Mucosa of descending colon (tissue), 3 donors: ENCODE measurements around the gene DPEP3. TPM values are rescaled to one million over a fixed set of nuclear protein-coding genes. Genes with fewer than 3 reads are reported as not detected.

ENCODE experiments used
- ATAC-seq: fragments of 200-7000 bp; cut with Tn5 transposase; one replicate; pipeline ENCODE4 v1.9.1; 2020; ENCODE audit warnings: mild to moderate bottlenecking, moderate library complexity
- DNase-seq, 3 donors: peaks; one replicate each; pipeline ENCODE4 v3.0.0-alpha.2; 2020
- H3K36me3 ChIP-seq: fragments of 200-600 bp; one replicate; pipeline ENCODE4 v1.8.0; 2021; ENCODE audit warnings: low read depth, mild to moderate bottlenecking
- H3K4me1 ChIP-seq: fragments of 200-600 bp; one replicate; pipeline ENCODE4 v1.8.0; 2021; ENCODE audit warnings: low read depth, mild to moderate bottlenecking
- H3K4me3 ChIP-seq: fragments of 200-600 bp; one replicate; pipeline ENCODE4 v1.8.0; 2021; ENCODE audit warnings: mild to moderate bottlenecking
- H3K9me3 ChIP-seq: fragments of 200-600 bp; one replicate; pipeline ENCODE4 v1.8.0; 2021; ENCODE audit warnings: mild to moderate bottlenecking
- intact Hi-C, 2 donors: fragments of 100-400 bp; cut with DNase I in 1 of 2; cut with micrococcal nuclease in 1 of 2; formaldehyde crosslinking; loops; one replicate each; pipeline versions ENCODE4 v1.11.0 to v1.11.1; 2022; cut with DNase I, micrococcal nuclease
- total RNA-seq, 3 donors: library from RNA; stranded (reverse); fragmentation: NEBNext Ultra II Directional in 2 of 3; extraction: Animal tissue kit (Norgen Biotek cat#: 25700) in 2 of 3; gene quantifications; one replicate each; pipeline versions ENCODE4 v1.2.1 to v1.2.4, GENCODE V29; 2021 to 2023
- TF ChIP-seq, protein P1 (sequence below): fragments of 200-600 bp; IDR thresholded peaks from one replicate; pipeline ENCODE4 v1.8.0; 2022; ENCODE audit warnings: antibody characterized with exemption, mild to moderate bottlenecking
- donor health status: DM: no; HTN: no; CAD: no; lungs with moderate emphysema.
- donor health status: DM: no; HTN: no; CAD: no.
- donor health status: DM: no; HTN: yes; CAD: no.

Gene DPEP3
- total RNA-seq, 3 donors from 2014 or later, result not detected

DNA sequence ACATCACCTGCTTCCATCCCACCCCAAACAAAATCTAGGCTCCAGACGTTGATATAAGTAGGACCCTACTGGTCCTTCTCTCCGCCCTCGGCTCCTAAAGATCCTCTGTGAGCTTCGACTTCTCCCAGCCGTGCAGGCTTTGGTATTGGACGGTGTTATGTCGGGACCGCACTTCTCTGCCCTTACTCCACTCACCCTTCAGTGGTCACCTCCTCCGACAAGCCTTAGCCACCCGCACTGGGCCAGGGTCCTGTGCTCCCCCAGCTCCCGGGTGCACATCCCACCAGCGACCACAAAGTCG lies 45.2 kb downstream of the DPEP3 start:
- ATAC-seq, result no peak
- TF ChIP-seq, protein P1, sequence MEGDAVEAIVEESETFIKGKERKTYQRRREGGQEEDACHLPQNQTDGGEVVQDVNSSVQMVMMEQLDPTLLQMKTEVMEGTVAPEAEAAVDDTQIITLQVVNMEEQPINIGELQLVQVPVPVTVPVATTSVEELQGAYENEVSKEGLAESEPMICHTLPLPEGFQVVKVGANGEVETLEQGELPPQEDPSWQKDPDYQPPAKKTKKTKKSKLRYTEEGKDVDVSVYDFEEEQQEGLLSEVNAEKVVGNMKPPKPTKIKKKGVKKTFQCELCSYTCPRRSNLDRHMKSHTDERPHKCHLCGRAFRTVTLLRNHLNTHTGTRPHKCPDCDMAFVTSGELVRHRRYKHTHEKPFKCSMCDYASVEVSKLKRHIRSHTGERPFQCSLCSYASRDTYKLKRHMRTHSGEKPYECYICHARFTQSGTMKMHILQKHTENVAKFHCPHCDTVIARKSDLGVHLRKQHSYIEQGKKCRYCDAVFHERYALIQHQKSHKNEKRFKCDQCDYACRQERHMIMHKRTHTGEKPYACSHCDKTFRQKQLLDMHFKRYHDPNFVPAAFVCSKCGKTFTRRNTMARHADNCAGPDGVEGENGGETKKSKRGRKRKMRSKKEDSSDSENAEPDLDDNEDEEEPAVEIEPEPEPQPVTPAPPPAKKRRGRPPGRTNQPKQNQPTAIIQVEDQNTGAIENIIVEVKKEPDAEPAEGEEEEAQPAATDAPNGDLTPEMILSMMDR, result no peak
- intact Hi-C loops, result loop anchor here in 1 of 2 donors (10.0 kb wide), 1 partner anchor 50 kb away; the partner anchor contains the start of gene NRN1L

DNA sequence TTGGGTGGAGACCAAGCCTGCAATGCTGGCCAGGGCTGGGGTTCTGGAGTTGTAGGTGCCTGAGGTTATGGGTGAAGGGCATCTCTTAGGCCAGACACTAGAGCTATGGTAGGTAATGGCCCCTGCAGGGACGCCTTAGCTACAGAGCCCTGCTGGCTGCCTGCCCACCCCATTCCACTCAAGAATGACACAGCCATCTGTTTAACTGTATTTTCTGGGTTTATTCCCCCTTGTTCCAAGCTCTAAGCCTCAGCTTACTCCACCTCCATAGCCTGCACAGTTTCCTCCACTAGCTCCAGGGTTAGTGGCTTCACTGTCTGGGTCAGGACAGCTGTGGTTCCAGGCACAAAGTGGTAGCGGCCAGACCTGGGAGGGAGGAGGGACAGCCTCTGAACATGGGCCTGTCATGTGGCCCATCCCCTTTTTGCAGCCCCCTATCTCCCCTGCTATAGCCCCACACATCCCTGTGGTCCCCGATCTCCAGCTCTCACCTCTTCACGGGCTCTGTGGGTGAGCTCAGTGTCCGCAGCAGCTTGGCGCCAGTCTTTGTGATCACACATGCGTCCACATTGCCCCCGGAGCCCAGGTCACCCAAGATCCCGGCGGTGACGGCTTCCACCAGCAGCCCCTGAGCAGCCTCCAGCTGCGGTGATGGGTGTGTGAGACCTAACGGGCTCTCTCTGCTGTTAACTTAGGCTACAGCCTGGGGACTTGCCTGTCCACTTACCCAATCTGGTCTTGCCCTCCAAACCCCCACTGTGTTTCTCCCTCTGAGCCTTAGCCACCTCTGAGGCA lies 45.8 kb downstream of the DPEP3 start:
- no peak overlapping the region for H3K4me3 ChIP-seq
- no peaks in the 10 kb centered on the region for H3K36me3 ChIP-seq
- ATAC-seq (no peak), DNase-seq (peak in 1 of 3 donors; percentile 66)
- TF ChIP-seq, protein P1, result no peak
- H3K9me3 ChIP-seq, result no peaks in the 10 kb centered on the region
- intact Hi-C loops, result loop anchor here in 1 of 2 donors (10.0 kb wide), 1 partner anchor 50 kb away; the partner anchor contains the start of gene NRN1L
- H3K4me1 ChIP-seq, result peaks cover 15% of the 10 kb centered on the region

More for the DNA sequence above, 45.2 kb downstream of the DPEP3 start:
- no peaks in the 10 kb centered on the region for H3K9me3 ChIP-seq
- DNase-seq, result no peak
- H3K4me3 ChIP-seq, result no peak overlapping the region
- peaks cover 19% of the 10 kb centered on the region for H3K4me1 ChIP-seq
- no peaks in the 10 kb centered on the region for H3K36me3 ChIP-seq

DNA sequence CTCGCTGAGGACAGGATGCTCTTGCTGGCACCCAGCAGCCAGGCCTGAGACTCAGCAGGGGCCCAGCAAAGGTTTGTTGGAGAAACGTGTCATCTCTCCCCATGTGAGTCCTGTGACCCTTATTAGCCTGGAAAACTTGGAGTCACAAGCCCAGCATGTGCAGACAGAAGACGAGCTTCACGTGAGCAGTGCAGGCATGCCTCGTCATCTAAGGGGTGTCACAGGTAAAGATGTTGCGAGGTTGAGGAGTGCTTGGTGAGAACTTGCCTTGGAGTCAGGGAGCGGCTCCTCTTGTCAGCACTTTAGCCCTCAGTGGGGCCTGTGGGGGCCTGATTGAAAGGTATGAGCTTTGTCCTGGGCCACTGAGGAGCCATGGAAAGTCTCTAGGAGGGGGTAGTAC lies 46.5 kb downstream of the DPEP3 start:
- Histone ChIP-seq H3K9me3 (no peaks in the 10 kb centered on the region), H3K4me1 (peaks cover 15% of the 10 kb centered on the region), H3K36me3 (no peaks in the 10 kb centered on the region), H3K4me3 (no peak overlapping the region)
- intact Hi-C loops, result loop anchor here in 1 of 2 donors (10.0 kb wide), 1 partner anchor 49 kb away; the partner anchor contains the start of gene NRN1L
- TF ChIP-seq, protein P1, result no peak
- no peak for ATAC-seq
- DNase-seq, result no peak

DNA sequence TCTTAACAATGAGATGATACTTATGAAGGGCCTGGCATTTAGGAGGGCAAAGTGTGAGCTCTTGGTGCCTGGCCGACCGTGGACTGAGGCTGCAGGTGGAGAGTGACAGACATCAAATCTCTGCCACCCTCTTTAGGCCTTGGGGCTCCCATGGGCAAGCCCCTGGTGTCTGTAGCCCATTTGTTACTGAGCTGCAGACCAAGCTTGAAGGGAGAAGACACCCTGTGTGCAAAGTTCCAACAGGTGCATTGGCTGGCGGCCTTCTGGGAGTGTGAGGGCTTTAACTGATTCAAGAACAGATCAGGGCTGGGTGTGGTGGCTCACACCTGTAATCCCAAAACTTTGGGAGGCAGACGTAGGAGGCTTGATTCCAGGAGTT lies 47.8 kb downstream of the DPEP3 start:
- intact Hi-C loops, result loop anchor here in 1 of 2 donors (10.0 kb wide), 1 partner anchor 48 kb away; the partner anchor contains the start of gene NRN1L
- TF ChIP-seq, protein P1, result no peak
- H3K4me3 ChIP-seq, result no peak overlapping the region
- H3K4me1 ChIP-seq, result peaks cover 13% of the 10 kb centered on the region
- ATAC-seq (no peak), DNase-seq (no peak)
- H3K9me3 ChIP-seq, result no peaks in the 10 kb centered on the region
- H3K36me3 ChIP-seq, result peaks cover 3% of the 10 kb centered on the region

DNA sequence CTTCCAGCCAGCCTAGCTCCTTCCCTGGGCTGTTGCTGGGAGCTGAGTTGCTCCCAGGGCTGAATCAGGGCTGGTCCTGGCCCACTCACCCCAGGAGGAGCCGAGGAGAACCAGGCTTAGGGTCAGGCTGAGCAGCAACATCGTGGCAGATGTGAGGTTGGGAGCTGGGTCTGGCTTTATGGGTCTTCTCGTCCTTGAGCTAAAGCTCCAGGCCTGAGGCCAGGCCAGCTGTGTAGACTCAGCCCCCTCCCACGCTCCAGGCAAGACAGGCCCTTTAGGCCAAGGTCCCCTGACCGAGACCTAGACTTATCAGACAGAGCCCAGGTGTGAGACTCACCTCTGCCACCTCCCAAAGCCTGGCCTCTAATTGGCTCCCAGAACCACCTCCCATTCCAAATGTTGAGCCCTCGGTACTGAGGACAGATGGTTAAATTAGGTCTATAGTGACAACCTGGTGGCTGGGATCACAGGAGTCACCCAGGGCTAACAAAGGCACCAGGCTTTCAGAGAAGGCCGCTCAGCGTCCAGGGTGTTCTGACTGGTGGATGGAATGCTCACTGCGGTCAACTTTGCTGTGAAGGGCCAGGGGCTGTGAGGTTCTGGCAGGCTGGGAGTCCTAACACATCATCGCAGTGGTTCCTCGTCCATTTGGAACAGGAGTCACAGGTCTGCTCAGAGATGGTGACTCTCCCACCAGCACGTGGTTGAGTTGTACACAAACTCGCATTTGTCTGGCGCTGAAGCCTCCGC lies 48.4 kb downstream of the DPEP3 start, which contains the start of gene CTRL:
TSS of gene CTRL (minus strand) at position 151 of the 750 bp plus-strand sequence. CDS start at position 141, 10 bp downstream.
- intact Hi-C loops, result loop anchor here in 1 of 2 donors (10.0 kb wide), 1 partner anchor 47 kb away; the partner anchor contains the start of gene NRN1L
- ATAC-seq (no peak), DNase-seq (no peak)
- TF ChIP-seq, protein P1, result no peak
- Histone ChIP-seq H3K9me3 (no peaks in the 10 kb centered on the region), H3K36me3 (peaks cover 5% of the 10 kb centered on the region), H3K4me3 (no peak within 1 kb of the TSS), H3K4me1 (peaks cover 8% of the 10 kb centered on the region)
